H9 (cell line): ENCODE data around the gene ZNF512B. TPM values are rescaled to one million over a fixed set of nuclear protein-coding genes. Genes with fewer than 3 reads are reported as not detected.

Experiments
- DNase-seq: peaks from one replicate; pipeline ENCODE4 v3.0.0-alpha.2; 2017
- H2AFZ ChIP-seq: one replicate; pipeline ENCODE4 v1.6.1; 2013; ENCODE audit warnings: mild to moderate bottlenecking, low read length, control low read depth, moderate library complexity
- H2AK5ac ChIP-seq: 2 replicates; pipeline ENCODE4 v1.6.1; 2013; ENCODE audit warnings: low read length, control low read depth, mixed read lengths; ENCODE audit not compliant: insufficient read length
- H2BK120ac ChIP-seq: one replicate; pipeline ENCODE4 v1.6.1; 2013; ENCODE audit warnings: low read depth, mild to moderate bottlenecking, low read length, control low read depth, inconsistent platforms; ENCODE audit not compliant: poor library complexity, severe bottlenecking
- H2BK12ac ChIP-seq: 2 replicates; pipeline ENCODE4 v1.6.1; 2013; ENCODE audit warnings: low read length, control low read depth, mixed read lengths, low read depth; ENCODE audit not compliant: insufficient read length
- H2BK15ac ChIP-seq: 2 replicates; pipeline ENCODE4 v1.6.1; 2013; ENCODE audit warnings: low read depth, low read length, control low read depth
- H2BK20ac ChIP-seq: one replicate; pipeline ENCODE4 v1.6.1; 2013; ENCODE audit warnings: low read depth, mild to moderate bottlenecking, low read length, control low read depth, inconsistent platforms; ENCODE audit not compliant: poor library complexity, severe bottlenecking
- H2BK5ac ChIP-seq: 2 replicates; pipeline ENCODE4 v1.6.1; 2013; ENCODE audit warnings: low read length, control low read depth, mixed read lengths; ENCODE audit not compliant: insufficient read length
- H3K14ac ChIP-seq: 2 replicates; pipeline ENCODE4 v1.6.1; 2013; ENCODE audit warnings: low read length, control low read depth; ENCODE audit not compliant: insufficient read depth
- H3K18ac ChIP-seq: 2 replicates; pipeline ENCODE4 v1.6.1; 2013; ENCODE audit warnings: low read depth, mild to moderate bottlenecking, mixed read lengths, low read length, control low read depth; ENCODE audit not compliant: insufficient read length
- H3K23ac ChIP-seq: 2 replicates; pipeline ENCODE4 v1.6.1; 2013; ENCODE audit warnings: low read length, control low read depth, mixed read lengths, low read depth; ENCODE audit not compliant: insufficient read length
- H3K23me2 ChIP-seq: 2 replicates; pipeline ENCODE4 v1.6.1; 2013; ENCODE audit warnings: low read depth, mild to moderate bottlenecking, mixed read lengths, low read length, control low read depth; ENCODE audit not compliant: insufficient read length, poor library complexity, severe bottlenecking
- H3K27ac ChIP-seq: 2 replicates; pipeline ENCODE4 v1.5.1; 2013; ENCODE audit warnings: low read length, control low read depth, mixed read lengths, low read depth; ENCODE audit not compliant: insufficient read length
- H3K27me3 ChIP-seq: 2 replicates; pipeline ENCODE4 v1.6.1; 2013; ENCODE audit warnings: low read length, control low read depth, inconsistent platforms; ENCODE audit not compliant: insufficient read depth
- H3K4ac ChIP-seq: 2 replicates; pipeline ENCODE4 v1.6.1; 2013; ENCODE audit warnings: low read depth, mild to moderate bottlenecking, control low read depth, inconsistent platforms, low read length, moderate library complexity
- H3K4me1 ChIP-seq: 2 replicates; pipeline ENCODE4 v1.6.1; 2013; ENCODE audit warnings: low read length, control low read depth, inconsistent platforms; ENCODE audit not compliant: insufficient read depth
- H3K4me2 ChIP-seq: 2 replicates; pipeline ENCODE4 v1.6.1; 2013; ENCODE audit warnings: low read length, control low read depth, mixed read lengths; ENCODE audit not compliant: insufficient read length, insufficient read depth
- H3K56ac ChIP-seq: 2 replicates; pipeline ENCODE4 v1.6.1; 2013; ENCODE audit warnings: low read depth, mild to moderate bottlenecking, mixed read lengths, low read length, control low read depth; ENCODE audit not compliant: insufficient read length
- H3K79me1 ChIP-seq: 2 replicates; pipeline ENCODE4 v1.6.1; 2013; ENCODE audit warnings: low read depth, mild to moderate bottlenecking, moderate library complexity, low read length, control low read depth, inconsistent platforms; ENCODE audit not compliant: insufficient read depth, poor library complexity, severe bottlenecking
- H3K79me2 ChIP-seq: 2 replicates; pipeline ENCODE4 v1.6.1; 2013; ENCODE audit warnings: low read length, control low read depth, inconsistent platforms; ENCODE audit not compliant: insufficient read depth
- H3K9ac ChIP-seq: 2 replicates; pipeline ENCODE4 v1.6.1; 2013; ENCODE audit warnings: low read length, control low read depth, mixed read lengths; ENCODE audit not compliant: insufficient read length; ENCODE audit errors: extremely low read depth
- H3K9me3 ChIP-seq: one replicate; pipeline ENCODE4 v1.6.1; 2013; ENCODE audit warnings: low read depth, low read length, inconsistent platforms; ENCODE audit not compliant: control insufficient read depth
- H3T11ph ChIP-seq: one replicate; pipeline ENCODE4 v1.6.1; 2013; ENCODE audit warnings: mild to moderate bottlenecking, low read length, control low read depth, inconsistent platforms
- H4K20me1 ChIP-seq: one replicate; pipeline ENCODE4 v1.6.1; 2013; ENCODE audit not compliant: control insufficient read depth, insufficient read length, insufficient read depth
- H4K5ac ChIP-seq: 2 replicates; pipeline ENCODE4 v1.6.1; 2013; ENCODE audit warnings: low read depth, mild to moderate bottlenecking, mixed read lengths, low read length, control low read depth; ENCODE audit not compliant: insufficient read length
- H4K8ac ChIP-seq: replicated peaks from 2 replicates; pipeline ENCODE4 v1.6.1; 2013; ENCODE audit warnings: low read length, control low read depth, mixed read lengths, low read depth; ENCODE audit not compliant: insufficient read length
- H4K91ac ChIP-seq: 2 replicates; pipeline ENCODE4 v1.6.1; 2013; ENCODE audit warnings: low read depth, mild to moderate bottlenecking, moderate library complexity, mixed read lengths, low read length, control low read depth; ENCODE audit not compliant: insufficient read length
- H3K27ac Mint-ChIP-seq, 3 experiments: 2 replicates in 2 of 3; 3 replicates in 1 of 3; pipeline ENCODE4 v1.8.0; 2020 to 2021; ENCODE audit warnings: mixed read lengths in 3 of 3, mild to moderate bottlenecking in 1 of 3, moderate library complexity in 1 of 3
- H3K27me3 Mint-ChIP-seq: 2 replicates; pipeline ENCODE4 v1.8.0; 2021; ENCODE audit warnings: low read depth, mild to moderate bottlenecking, moderate library complexity, mixed read lengths
- H3K36me3 Mint-ChIP-seq, 3 experiments: 2 replicates in 2 of 3; 3 replicates in 1 of 3; pipeline ENCODE4 v1.8.0; 2020 to 2021; ENCODE audit warnings: low read depth in 3 of 3, mixed read lengths in 3 of 3; ENCODE audit not compliant: insufficient read depth in 1 of 3
- H3K4me1 Mint-ChIP-seq, 2 experiments: 2 replicates each; pipeline ENCODE4 v1.8.0; 2020; ENCODE audit warnings: mixed read lengths in 2 of 2
- H3K4me3 Mint-ChIP-seq, 2 experiments: 2 replicates in 1 of 2; 3 replicates in 1 of 2; pipeline ENCODE4 v1.8.0; 2020 to 2021; ENCODE audit warnings: mild to moderate bottlenecking in 2 of 2, mixed read lengths in 2 of 2, moderate library complexity in 1 of 2
- H3K9me3 Mint-ChIP-seq, 2 experiments: 2 replicates in 1 of 2; 3 replicates in 1 of 2; pipeline ENCODE4 v1.8.0; 2020; ENCODE audit warnings: mild to moderate bottlenecking in 2 of 2, mixed read lengths in 2 of 2, moderate library complexity in 1 of 2
- WGBS: extraction: QIAGEN DNeasy Blood & Tissue Kit; methylation state at CpG from one replicate; pipeline ENCODE4 v1.1.7; 2013; ENCODE audit warnings: missing lambda C conversion rate, low lambda C conversion rate, mixed read lengths; ENCODE audit not compliant: insufficient read length; ENCODE audit errors: extremely low coverage; 5-methylcytosine and 5-hydroxymethylcytosine counted together
- total RNA-seq: library from RNA; stranded (reverse); gene quantifications from 2 replicates; pipeline ENCODE4 v1.2.1, GENCODE V29; 2021
- TF ChIP-seq, protein P1 (sequence below): fragments of 200-600 bp; sonication (generic); conservative IDR thresholded peaks from 3 replicates; pipeline ENCODE4 v1.8.0; 2021; ENCODE audit warnings: antibody characterized with exemption, mild to moderate bottlenecking

Gene ZNF512B
- total RNA-seq, 1 experiment from 2014 or later = 46.0 TPM

- no peaks in the 10 kb centered on the region for H4K20me1 ChIP-seq
- no peak overlapping the region for H2BK120ac ChIP-seq
- no peak overlapping the region for H2BK12ac ChIP-seq
- Mint-ChIP-seq H3K4me3 (no peak overlapping the region), H3K36me3 (peaks cover 27 to 82% (median 75%) of the 10 kb centered on the region in 3 experiments), H3K9me3 (peaks cover 4 to 5% of the 10 kb centered on the region in 2 experiments; a peak in 2 of 5 replicates), H3K4me1 (no peaks in the 10 kb centered on the region), H3K27ac (no peak overlapping the region), H3K27me3 (no peaks in the 10 kb centered on the region)
- no peak overlapping the region for H3K27ac ChIP-seq
- H3K79me1 ChIP-seq = peaks cover 4% of the 10 kb centered on the region
- H3K23ac ChIP-seq = no peak overlapping the region
- H3K23me2 ChIP-seq = no peaks in the 10 kb centered on the region
- H3K9me3 ChIP-seq = no peaks in the 10 kb centered on the region
- H2BK5ac ChIP-seq = no peak overlapping the region
- H3T11ph ChIP-seq = no peak overlapping the region
- H3K79me2 ChIP-seq = no peaks in the 10 kb centered on the region
- H2BK15ac ChIP-seq = no peak overlapping the region
- H3K4me1 ChIP-seq = no peaks in the 10 kb centered on the region
- no peak overlapping the region for H3K4me2 ChIP-seq
- no peak overlapping the region for H4K91ac ChIP-seq
- no peak overlapping the region for H4K8ac ChIP-seq
- no peak overlapping the region for H3K4ac ChIP-seq
- H4K5ac ChIP-seq = no peak overlapping the region
- no CpG with 5 or more reads among the region's 10 CpGs for WGBS
- no peaks in the 10 kb centered on the region for H3K27me3 ChIP-seq
- H3K18ac ChIP-seq = no peak overlapping the region
- no peak overlapping the region for H2BK20ac ChIP-seq
- TF ChIP-seq, protein P1, sequence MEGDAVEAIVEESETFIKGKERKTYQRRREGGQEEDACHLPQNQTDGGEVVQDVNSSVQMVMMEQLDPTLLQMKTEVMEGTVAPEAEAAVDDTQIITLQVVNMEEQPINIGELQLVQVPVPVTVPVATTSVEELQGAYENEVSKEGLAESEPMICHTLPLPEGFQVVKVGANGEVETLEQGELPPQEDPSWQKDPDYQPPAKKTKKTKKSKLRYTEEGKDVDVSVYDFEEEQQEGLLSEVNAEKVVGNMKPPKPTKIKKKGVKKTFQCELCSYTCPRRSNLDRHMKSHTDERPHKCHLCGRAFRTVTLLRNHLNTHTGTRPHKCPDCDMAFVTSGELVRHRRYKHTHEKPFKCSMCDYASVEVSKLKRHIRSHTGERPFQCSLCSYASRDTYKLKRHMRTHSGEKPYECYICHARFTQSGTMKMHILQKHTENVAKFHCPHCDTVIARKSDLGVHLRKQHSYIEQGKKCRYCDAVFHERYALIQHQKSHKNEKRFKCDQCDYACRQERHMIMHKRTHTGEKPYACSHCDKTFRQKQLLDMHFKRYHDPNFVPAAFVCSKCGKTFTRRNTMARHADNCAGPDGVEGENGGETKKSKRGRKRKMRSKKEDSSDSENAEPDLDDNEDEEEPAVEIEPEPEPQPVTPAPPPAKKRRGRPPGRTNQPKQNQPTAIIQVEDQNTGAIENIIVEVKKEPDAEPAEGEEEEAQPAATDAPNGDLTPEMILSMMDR = no peak
- H3K14ac ChIP-seq = no peak overlapping the region
- no peak overlapping the region for H2AFZ ChIP-seq
- H3K9ac ChIP-seq = no peak overlapping the region
- no peak for DNase-seq
- no peak overlapping the region for H3K56ac ChIP-seq
- H2AK5ac ChIP-seq = no peak overlapping the region
These were observed 36.8 kb upstream of the ZNF512B start for GRCh38 chr20:64006490-64006889.
